HG03354 (cell line): ENCODE results near the gene SRPK3.

Experiments used
- ATAC-seq: cut with Tn5 transposase; IDR thresholded peaks from one replicate; pipeline ENCODE4 v1.9.1; 2021; ENCODE audit warnings: mild to moderate bottlenecking; ENCODE audit not compliant: unreplicated experiment, poor library complexity, severe bottlenecking

Gene SRPK3

GRCh38 chrX:153769158-153769864 lies 11.5 kb upstream of the SRPK3 start:
- ATAC-seq, result no peak

- no peak for ATAC-seq
These were observed 10.8 kb upstream of the SRPK3 start for GRCh38 chrX:153769865-153770600.

- no peak for ATAC-seq
These were observed 10.0 kb upstream of the SRPK3 start for GRCh38 chrX:153770601-153771414.

- no peak for ATAC-seq
These were observed 9.2 kb upstream of the SRPK3 start for GRCh38 chrX:153771415-153772315.

DNA sequence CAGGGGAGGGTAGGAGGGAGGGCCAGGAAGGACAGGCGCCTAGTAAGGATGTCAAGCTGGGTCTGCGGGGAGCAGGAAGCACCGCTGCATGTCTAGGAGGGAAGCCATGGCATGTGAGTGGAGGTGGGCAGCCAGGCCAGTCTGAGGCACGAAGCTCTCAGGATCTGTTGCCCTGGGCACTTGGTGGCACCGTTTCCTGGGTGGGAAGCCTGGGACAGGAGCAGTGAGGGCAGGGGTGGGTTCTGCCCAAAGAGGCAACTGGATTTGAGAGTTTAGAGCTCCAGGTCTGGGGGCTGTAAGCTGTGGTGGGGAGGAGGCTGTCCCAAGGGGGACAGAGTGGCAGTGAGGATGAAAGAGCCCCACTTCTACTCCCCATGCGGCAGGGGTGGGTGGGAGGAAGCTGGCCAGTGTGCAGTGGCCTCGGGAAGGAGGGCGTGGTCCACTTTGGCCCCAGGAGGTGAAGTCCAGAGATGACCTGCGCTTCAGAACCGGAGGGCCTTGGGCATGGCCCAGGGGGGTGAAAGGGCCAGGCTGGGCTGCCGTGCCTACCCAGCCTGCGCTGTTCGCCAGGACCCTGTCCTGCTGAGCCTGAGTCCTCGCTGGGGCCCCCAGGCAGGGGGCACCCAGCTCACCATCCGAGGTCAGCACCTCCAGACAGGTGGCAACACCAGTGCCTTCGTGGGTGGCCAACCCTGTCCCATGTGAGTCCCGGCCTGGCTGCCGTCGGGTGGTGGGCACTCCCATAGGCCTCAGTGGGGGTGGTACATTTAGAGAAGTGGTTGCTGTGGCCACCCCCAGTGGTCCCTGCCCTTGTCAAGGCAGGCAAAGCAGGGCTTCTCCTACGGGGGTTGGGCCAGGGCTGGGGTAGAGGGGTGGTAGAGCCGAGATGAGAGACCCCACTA lies 8.3 kb upstream of the SRPK3 start:
- no peak for ATAC-seq

DNA sequence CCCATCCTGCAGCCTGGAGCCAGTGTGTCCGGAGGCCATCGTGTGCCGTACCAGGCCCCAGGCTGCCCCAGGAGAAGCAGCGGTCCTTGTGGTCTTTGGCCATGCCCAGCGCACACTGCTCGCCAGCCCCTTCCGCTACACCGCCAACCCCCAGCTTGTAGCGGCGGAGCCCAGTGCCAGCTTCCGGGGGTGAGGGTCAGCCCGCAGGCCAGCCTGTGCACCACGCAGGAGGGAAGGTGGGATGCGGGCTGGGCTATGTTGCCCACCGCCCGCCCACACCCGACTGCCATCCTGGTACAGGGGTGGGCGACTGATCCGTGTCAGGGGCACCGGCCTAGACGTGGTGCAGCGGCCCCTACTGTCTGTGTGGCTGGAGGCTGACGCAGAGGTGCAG lies 7.6 kb upstream of the SRPK3 start:
- ATAC-seq, result no peak

DNA sequence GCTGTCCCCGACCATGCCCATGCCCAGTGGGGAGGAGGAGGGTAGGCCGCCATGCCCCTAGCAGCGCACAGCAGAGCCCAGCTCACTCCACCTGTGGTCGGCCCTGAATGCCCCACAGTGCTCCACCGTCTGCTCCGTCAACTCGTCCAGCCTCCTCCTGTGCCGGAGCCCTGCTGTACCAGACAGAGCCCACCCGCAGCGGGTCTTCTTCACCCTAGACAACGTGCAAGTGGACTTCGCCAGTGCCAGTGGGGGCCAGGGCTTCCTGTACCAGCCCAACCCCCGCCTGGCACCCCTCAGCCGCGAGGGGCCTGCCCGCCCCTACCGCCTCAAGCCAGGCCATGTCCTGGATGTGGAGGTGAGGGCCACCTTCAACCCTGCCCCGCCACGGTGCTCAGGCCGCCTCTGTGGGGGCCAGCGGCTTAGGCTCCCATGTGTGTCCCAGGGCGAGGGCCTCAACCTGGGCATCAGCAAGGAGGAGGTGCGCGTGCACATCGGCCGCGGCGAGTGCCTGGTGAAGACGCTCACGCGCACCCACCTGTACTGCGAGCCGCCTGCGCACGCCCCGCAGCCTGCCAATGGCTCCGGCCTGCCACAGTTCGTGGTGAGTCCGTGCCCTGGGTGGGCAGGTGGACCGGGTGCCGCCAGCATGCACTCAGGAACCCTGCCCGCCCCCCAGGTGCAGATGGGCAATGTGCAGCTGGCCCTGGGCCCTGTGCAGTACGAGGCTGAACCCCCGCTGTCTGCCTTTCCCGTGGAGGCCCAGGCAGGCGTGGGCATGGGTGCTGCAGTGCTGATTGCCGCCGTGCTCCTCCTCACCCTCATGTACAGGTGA lies 6.9 kb upstream of the SRPK3 start:
- ATAC-seq, result no peak

GRCh38 chrX:153774576-153775292 lies 6.1 kb upstream of the SRPK3 start:
- ATAC-seq, result no peak

DNA sequence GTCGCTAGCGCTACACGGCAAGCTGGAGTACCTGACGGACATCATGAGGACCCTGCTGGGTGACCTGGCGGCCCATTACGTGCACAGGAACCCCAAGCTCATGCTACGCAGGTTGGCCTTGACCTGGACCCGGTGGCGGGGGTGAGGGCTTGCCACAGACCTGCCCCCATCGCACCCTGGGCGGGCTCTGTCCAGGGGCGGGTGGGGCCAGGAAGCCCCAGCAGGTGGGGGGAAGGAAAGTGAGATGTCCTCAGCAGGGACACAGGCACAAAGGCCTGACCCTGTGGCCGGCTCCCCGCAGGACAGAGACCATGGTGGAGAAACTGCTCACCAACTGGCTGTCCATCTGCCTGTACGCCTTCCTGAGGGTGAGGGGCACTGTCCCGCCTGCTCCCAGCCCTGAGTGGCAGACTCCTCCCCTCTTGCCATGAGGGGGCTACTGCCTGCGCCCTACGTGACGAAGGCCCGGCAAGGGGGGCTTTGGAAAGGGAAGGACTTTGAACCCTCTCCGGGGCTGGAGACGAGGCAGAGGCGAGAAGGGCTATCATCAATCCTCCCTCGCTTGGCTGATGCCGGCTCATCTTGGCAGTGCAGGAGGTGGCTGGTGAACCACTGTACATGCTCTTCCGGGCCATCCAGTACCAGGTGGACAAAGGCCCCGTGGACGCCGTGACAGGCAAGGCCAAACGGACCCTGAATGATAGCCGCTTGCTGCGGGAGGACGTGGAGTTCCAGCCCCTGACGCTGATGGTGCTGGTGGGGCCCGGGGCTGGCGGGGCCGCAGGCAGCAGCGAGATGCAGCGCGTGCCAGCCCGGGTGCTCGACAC lies 5.3 kb upstream of the SRPK3 start:
- no peak for ATAC-seq

DNA sequence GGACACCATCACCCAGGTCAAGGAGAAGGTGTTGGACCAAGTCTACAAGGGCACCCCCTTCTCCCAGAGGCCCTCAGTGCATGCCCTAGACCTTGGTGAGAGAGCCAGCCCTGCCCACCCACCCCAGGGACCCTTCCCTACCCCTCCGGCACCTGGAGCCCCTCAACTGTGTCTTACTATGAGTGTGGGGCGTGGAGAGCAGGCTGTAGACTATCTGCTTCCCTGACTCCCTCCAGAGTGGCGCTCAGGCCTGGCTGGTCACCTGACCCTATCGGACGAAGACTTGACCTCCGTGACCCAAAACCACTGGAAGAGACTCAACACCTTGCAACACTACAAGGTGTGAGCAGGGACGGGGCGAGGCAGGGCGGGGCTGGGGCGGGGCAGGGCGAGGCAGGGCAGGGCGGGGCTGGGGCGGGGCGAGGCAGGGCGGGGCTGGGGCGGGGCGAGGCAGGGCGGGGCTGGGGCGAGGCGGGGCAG lies 4.7 kb upstream of the SRPK3 start:
- ATAC-seq, result no peak

DNA sequence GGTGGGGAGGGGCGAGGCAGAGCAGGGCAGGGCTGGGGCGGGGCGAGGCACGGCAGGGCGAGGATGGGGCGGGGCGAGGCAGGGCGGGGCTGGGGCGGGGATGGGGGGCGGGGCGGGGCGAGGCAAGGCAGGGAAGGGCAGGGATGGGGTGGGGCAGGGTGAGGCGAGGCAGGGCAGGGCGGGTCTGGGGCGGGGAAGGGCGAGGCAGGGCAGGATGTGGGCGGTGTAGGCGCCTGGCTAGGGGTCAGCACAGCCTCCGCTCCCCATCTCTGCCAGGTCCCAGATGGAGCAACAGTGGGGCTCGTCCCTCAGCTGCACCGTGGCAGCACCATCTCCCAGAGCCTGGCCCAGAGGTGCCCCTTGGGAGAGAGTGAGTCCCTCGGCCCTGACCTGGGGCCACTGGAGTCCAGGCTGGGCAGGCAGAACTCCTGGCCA lies 4.2 kb upstream of the SRPK3 start:
- ATAC-seq, result no peak

GRCh38 chrX:153777261-153778090 lies 3.4 kb upstream of the SRPK3 start:
- ATAC-seq, result no peak

- ATAC-seq, result no peak
These were observed 2.7 kb upstream of the SRPK3 start for GRCh38 chrX:153778181-153778580.

- no peak for ATAC-seq
These were observed 2.1 kb upstream of the SRPK3 start for GRCh38 chrX:153778684-153779101.

- ATAC-seq, result no peak
These were observed 757 bp upstream of the SRPK3 start for GRCh38 chrX:153779891-153780677.
